GM10248 (cell line): ENCODE data around the gene TIGD7.

Source experiments
- CTCF ChIA-PET: fragments of 300-600 bp; sonication (Branson Sonifier 250); formaldehyde crosslinking; extraction: SDS; loops from one replicate; lab custom pipeline; 2021; ENCODE audit warnings: antibody characterized with exemption; lab: Yijun Ruan, JAX
- POLR2A ChIA-PET: fragments of 350-650 bp; sonication (Branson Sonifier 250); formaldehyde crosslinking; extraction: SDS; loops from one replicate; lab custom pipeline; 2020; ENCODE audit warnings: antibody characterized with exemption; lab: Yijun Ruan, JAX
- DNase-seq: peaks from one replicate; pipeline ENCODE4 v3.0.0; 2012; ENCODE audit errors: extremely low spot score
- TF ChIP-seq, protein P1 (sequence below): IDR thresholded peaks from 2 replicates; pipeline ENCODE4 v1.5.1; 2012; ENCODE audit warnings: mild to moderate bottlenecking, low read depth; ENCODE audit errors: extremely low read depth, missing control alignments, control extremely low read depth

TIGD7 gene, protein sequence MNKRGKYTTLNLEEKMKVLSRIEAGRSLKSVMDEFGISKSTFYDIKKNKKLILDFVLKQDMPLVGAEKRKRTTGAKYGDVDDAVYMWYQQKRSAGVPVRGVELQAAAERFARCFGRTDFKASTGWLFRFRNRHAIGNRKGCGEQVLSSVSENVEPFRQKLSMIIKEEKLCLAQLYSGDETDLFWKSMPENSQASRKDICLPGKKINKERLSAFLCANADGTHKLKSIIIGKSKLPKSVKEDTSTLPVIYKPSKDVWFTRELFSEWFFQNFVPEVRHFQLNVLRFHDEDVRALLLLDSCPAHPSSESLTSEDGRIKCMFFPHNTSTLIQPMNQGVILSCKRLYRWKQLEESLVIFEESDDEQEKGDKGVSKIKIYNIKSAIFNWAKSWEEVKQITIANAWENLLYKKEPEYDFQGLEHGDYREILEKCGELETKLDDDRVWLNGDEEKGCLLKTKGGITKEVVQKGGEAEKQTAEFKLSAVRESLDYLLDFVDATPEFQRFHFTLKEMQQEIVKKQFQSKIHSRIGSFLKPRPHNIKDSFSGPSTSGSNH

DNA sequence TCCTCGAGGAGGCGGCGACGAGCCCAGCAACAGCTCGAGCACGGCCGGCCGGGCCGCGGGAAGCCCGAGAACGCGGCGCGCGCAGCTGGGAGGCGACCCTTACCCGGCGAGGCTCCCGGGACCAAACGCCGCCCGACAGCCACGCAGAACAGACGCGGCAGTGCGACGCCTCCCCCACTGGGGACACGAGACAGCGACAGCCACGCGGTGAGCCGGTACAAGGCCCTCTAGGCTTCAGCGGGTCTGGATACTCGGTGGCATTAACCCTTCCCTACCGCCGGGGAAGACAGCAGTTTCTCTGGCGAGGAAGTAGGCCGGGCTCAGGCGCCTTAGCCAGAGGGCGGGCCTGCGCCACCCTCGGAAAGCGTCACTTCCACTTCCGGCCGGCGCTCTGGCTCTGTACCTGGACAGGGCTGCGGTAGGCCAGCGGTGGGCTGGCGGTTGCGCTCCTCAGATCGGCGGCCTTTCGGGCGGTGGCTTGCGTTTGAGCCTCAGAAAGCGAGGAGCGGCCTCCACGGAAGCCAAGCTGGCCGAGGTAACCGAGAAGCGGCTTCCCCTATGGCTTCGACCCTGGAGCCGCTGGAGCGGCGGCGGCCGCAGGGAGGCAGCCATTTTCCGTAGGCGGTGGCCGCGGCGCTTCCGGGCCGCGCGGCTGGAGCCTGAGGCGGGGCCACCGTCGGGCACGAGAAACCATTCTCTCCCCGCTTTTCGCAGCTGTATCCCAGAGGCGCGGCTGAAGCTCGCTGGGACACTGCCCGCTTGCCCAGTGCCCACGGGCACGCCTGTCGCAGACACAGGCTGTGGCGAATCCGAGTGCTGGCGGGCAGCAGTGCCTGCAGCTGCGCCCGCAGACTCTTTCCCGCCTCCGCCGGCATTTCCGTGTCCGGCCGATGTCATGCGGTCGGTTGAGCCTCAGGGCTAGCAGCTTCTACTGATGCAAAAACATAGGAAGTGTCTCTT lies at the start of gene TIGD7, which contains the start of gene ZNF75A:
Gene TIGD7, minus strand, starts transcription at position 322 of the 960 bp plus-strand sequence. CDS start 4,816 bp downstream, outside the sequence.
Gene ZNF75A, plus strand, starts transcription at position 389 of the 960 bp plus-strand sequence. CDS start 2,932 bp downstream, outside the sequence.
- POLR2A ChIA-PET, result interaction anchor here (1.0 kb wide), 1 partner anchor 96 kb away, joined by 3 read pairs; the partner anchor contains the start of gene ZNF174

DNA sequence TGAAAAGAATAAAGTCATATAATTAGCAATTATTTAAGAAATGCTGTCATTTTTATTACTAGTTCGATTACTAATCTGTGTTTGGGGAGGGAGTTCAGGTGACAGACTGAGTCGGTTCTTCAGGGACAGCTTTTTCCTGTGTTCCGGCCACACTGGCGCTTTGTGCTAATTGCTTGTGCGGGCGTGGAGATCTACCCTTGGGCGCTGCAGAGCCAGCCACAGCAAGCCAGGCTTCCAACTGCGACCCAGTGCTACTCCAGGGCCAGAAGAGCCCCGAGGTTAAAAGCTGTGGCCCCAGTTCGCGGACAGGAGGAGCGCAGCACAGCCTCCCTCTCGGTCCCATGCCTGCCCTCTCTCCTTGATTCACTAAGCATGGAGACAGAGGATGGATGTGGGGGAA lies 43.9 kb upstream of the TIGD7 start:
- CTCF ChIA-PET, result no interaction called here
- DNase-seq, result no peak
- TF ChIP-seq, protein P1, sequence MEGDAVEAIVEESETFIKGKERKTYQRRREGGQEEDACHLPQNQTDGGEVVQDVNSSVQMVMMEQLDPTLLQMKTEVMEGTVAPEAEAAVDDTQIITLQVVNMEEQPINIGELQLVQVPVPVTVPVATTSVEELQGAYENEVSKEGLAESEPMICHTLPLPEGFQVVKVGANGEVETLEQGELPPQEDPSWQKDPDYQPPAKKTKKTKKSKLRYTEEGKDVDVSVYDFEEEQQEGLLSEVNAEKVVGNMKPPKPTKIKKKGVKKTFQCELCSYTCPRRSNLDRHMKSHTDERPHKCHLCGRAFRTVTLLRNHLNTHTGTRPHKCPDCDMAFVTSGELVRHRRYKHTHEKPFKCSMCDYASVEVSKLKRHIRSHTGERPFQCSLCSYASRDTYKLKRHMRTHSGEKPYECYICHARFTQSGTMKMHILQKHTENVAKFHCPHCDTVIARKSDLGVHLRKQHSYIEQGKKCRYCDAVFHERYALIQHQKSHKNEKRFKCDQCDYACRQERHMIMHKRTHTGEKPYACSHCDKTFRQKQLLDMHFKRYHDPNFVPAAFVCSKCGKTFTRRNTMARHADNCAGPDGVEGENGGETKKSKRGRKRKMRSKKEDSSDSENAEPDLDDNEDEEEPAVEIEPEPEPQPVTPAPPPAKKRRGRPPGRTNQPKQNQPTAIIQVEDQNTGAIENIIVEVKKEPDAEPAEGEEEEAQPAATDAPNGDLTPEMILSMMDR, result no peak
- POLR2A ChIA-PET, result no interaction called here

More for the DNA sequence above, at the start of gene TIGD7, which contains the start of gene ZNF75A:
- DNase-seq, result peak; percentile 91
- CTCF ChIA-PET, result interaction anchor here (0.9 to 1.8 kb wide), 3 partner anchors 11 to 39 kb away, joined by 3 to 7 read pairs (median 3); no protein-coding TSS in a partner anchor
- TF ChIP-seq, protein P1, result no peak

DNA sequence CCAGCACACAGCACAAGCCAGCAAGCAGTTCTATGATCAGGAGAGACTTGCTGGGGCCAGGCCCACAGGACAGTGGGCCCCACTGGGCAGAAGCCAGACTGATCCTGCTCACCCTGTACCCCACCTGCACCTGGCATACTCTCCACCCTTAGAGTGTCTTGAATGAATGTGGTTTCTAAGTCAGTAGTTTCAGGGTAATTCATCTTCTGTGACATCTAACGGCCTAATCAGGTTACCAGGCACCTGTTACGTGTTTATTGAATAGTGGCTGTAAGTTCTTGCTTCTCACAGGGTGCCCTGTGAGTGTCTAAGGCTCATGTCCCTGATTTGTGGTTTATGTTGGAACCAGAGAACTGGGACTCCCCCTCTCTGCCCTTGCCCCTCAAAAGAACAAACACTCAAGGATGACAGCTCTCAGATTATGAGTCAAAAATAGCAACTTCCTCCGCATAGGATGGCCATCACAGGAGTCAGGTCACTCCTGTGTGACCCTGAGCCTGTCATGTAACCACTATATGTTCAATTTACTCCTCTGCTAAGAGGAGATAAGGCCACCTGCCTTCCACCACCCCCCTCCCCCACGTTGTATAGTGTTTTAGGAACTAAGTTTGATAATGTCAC lies 43.4 kb upstream of the TIGD7 start:
- ChIA-PET CTCF (no interaction called here), POLR2A (no interaction called here)
- peak; percentile 18 for DNase-seq
- TF ChIP-seq, protein P1, result no peak

DNA sequence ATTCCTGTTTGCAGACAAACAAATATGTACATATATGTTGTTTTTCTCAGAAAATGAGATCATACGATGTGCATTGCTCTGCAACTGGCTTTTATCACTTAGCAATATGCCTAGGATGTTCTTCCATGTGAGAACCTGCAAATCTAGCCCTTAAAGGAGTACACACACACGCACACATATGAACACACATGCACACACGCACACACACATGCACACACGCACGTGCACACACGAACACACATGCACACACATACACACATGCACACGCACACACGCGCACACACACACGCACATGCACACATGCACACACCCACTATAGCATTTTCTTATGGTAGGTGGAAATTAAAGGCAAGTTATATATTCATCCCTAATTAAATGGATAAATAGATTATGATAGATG lies 42.4 kb upstream of the TIGD7 start:
- no peak for DNase-seq
- ChIA-PET POLR2A (no interaction called here), CTCF (no interaction called here)
- TF ChIP-seq, protein P1, result no peak

DNA sequence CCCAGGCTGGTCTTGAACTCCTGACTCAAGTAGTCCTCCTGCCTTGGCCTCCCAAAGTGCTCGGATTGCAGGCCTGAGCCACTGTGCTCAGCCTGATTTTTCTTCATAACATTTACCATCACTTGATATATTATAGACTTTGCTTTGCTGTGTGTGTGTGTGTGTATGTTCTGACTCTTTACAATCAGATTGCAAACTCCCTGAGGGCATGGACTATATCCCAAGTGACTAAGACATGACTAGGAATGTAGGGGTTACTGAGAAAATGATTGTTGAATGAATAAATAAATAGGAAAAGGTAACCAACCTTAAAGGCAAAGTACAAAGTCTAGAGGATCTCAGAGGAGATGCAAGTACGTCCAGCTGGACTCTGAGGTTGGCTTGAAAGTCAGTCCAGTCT lies 40.8 kb upstream of the TIGD7 start:
- no peak for DNase-seq
- ChIA-PET CTCF (no interaction called here), POLR2A (no interaction called here)
- TF ChIP-seq, protein P1, result no peak
